ENCODE data around the gene DGKQ. TPM values are rescaled to one million over a fixed set of nuclear protein-coding genes. Genes with fewer than 3 reads are reported as not detected.
"Not testable (repeated sequence)": the region's sequence is repeated elsewhere in the genome, so short reads cannot be mapped to it uniquely, and the experiment has no call there.

Gene DGKQ
- polyA plus RNA-seq, 2 of the 4 experiments (the other 2 are of a cell fraction) = 2.7 to 7.8 TPM

DNA sequence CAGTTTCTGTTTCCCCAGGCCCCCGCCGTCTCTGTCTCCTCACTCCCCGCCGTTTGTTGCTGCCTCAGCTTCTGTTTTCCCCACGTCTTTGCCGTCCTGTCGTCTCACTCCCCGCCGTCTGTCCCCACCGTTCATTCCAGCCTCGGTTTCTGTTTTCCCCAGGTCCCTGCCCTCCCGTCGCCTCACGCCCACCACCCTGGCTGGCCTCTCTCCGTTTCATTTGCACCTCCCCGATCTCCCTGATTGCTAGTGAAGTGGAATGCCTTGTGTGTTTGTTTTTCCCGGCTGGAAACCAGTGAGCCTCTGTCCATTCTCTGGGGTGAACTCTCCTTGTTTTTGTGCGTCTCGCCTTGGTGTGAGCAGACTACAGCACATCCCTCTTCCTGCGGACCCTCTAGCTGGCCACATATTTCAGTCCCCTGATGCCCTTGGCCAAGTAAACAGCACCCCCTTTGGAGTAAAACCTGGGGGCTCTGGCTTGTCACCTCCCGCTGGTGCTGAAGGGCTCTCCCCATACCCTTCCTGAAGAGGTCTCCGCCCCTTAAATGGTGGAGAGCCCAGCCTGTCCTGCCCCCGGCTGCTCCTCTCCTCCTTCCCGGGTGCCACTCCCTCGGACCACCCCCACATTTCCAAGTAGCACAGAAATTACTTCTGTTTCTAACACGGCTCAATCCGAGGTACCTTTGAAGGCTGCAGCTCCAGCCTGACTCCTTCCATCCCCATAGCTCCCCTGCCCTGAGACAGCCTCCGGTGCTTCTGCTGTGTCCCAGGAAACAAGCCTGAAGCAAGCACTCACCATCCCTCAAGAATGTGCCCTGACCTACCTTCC is 27.9 kb downstream of the DGKQ start:
- Histone ChIP-seq H3K9me3 (no peaks in the 10 kb centered on the region), H3K27ac (no peak overlapping the region), H3K4me1 (no peaks in the 10 kb centered on the region), H3K4me2 (no peak overlapping the region), H3K4me3 (no peak overlapping the region)
- FAIRE-seq (no peak), ATAC-seq (no peak), DNase-seq (ENCODE audit: low read depth in 1 of 2, low spot score in 1 of 2) (no peak)
- ChIA-PET POLR2A (no interaction called here), CTCF (no interaction called here)
- 71% methylated on average over 27 of the region's 28 CpGs for WGBS (ENCODE audit: missing lambda C conversion rate)
- TF ChIP-seq PHF8 (IDR thresholded peaks at IDR 0.05; ENCODE audit: borderline replicate concordance, low read depth) (no peak), POLR2AphosphoS2 (conservative IDR thresholded peaks at IDR 0.05; ENCODE audit: low read length) (no peak), RARB (CRISPR knock-in tag; IDR thresholded peaks at IDR 0.05) (no peak), ZSCAN20 (CRISPR knock-in tag; IDR thresholded peaks at IDR 0.05) (no peak), NPAS2 (CRISPR knock-in tag; IDR thresholded peaks at IDR 0.05; ENCODE audit: borderline replicate concordance) (no peak), RAD21 (conservative IDR thresholded peaks at IDR 0.05 in 1 of 2, IDR thresholded peaks at IDR 0.05 in 1 of 2) (no peak), ZFP36 (IDR thresholded peaks at IDR 0.05; ENCODE audit: borderline replicate concordance, partially characterized antibody) (no peak), KDM1A (IDR thresholded peaks at IDR 0.05; ENCODE audit: low read depth) (no peak), TP53 (CRISPR knock-in tag; IDR thresholded peaks at IDR 0.05) (no peak), JUN (IDR thresholded peaks at IDR 0.05) (no peak), JUNB (IDR thresholded peaks at IDR 0.05) (no peak), RCOR1 (IDR thresholded peaks at IDR 0.05; ENCODE audit: low read depth, low read length) (no peak), EHF (CRISPR knock-in tag; IDR thresholded peaks at IDR 0.05) (no peak), FOSB (CRISPR knock-in tag; IDR thresholded peaks at IDR 0.05) (no peak), MAZ (IDR thresholded peaks at IDR 0.05; ENCODE audit: borderline replicate concordance, low read depth, low read length) (no peak)
- TF ChIP-seq, protein P1, sequence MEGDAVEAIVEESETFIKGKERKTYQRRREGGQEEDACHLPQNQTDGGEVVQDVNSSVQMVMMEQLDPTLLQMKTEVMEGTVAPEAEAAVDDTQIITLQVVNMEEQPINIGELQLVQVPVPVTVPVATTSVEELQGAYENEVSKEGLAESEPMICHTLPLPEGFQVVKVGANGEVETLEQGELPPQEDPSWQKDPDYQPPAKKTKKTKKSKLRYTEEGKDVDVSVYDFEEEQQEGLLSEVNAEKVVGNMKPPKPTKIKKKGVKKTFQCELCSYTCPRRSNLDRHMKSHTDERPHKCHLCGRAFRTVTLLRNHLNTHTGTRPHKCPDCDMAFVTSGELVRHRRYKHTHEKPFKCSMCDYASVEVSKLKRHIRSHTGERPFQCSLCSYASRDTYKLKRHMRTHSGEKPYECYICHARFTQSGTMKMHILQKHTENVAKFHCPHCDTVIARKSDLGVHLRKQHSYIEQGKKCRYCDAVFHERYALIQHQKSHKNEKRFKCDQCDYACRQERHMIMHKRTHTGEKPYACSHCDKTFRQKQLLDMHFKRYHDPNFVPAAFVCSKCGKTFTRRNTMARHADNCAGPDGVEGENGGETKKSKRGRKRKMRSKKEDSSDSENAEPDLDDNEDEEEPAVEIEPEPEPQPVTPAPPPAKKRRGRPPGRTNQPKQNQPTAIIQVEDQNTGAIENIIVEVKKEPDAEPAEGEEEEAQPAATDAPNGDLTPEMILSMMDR (IDR thresholded peaks at IDR 0.05) = no peak
- TF ChIP-seq, protein P2, sequence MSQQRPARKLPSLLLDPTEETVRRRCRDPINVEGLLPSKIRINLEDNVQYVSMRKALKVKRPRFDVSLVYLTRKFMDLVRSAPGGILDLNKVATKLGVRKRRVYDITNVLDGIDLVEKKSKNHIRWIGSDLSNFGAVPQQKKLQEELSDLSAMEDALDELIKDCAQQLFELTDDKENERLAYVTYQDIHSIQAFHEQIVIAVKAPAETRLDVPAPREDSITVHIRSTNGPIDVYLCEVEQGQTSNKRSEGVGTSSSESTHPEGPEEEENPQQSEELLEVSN (IDR thresholded peaks at IDR 0.05; ENCODE audit: borderline replicate concordance, low read depth) = no peak
- TF ChIP-seq, protein P3, sequence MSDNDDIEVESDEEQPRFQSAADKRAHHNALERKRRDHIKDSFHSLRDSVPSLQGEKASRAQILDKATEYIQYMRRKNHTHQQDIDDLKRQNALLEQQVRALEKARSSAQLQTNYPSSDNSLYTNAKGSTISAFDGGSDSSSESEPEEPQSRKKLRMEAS (IDR thresholded peaks at IDR 0.05) = no peak

DNA sequence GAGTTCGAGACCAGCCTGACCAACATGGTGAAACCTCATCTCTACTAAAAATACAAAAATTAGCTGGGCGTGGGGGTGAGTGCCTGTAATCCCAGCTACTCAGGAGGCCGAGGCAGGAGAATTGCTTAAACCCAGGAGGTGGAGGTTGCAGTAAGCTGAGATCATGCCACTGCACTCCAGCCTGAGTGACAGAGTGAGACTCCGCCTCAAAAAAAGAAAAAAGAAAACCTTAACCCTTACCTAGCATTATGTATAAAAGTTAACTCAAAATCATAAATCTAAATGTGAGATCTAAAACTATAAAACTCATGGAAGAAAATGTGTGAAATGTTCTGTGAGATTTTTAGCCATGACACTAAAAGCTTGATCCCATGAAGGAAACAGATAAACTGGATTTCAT is 33.9 kb downstream of the DGKQ start:
- ATAC-seq; FAIRE-seq; POLR2A ChIA-PET; H3K4me2 ChIP-seq; H3K4me1 ChIP-seq; H3K9me3 ChIP-seq; H3K27ac ChIP-seq; DNase-seq (ENCODE audit: low read depth in 1 of 2, low spot score in 1 of 2); H3K4me3 ChIP-seq: not testable (repeated sequence)
- CTCF ChIA-PET = interaction anchor here (0.7 to 1.4 kb wide), 2 partner anchors 9 kb away, joined by 3 to 4 read pairs; no protein-coding TSS in a partner anchor
- 65% methylated on average over 4 of the region's 4 CpGs for WGBS (ENCODE audit: missing lambda C conversion rate)

DNA sequence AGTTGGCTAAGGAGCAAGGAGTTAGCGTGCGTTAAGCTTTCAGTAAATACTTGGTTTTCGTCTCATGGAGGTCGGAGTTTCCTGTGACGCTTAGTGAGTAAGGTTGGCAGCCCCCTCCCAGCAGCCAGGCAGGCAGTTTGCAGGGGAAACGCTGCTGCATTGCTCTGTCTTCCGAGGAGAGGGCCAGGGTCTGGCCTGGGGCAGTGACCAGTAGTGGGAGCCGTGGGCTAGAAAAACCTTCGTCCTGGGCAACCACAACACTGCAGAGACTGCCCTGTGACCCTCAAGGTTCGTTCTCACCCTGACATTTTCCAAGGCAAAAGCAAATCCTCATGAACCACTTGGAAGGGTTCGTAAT is 40.7 kb downstream of the DGKQ start:
- ATAC-seq (peak in 1 of 2 experiments; percentile 58; a peak in 3 of 6 replicates), FAIRE-seq (no peak), DNase-seq (ENCODE audit: low read depth in 1 of 2, low spot score in 1 of 2) (no peak)
- Histone ChIP-seq H3K4me2 (peak overlapping the region; percentile 94), H3K4me1 (peaks cover 21% of the 10 kb centered on the region), H3K27ac (peak overlapping the region; percentile 97 to 99), H3K4me3 (peak overlapping the region; percentile 99), H3K9me3 (no peaks in the 10 kb centered on the region)
- POLR2A ChIA-PET = interaction anchor here (0.6 to 1.2 kb wide), 3 partner anchors 29 to 151 kb away, joined by 3 to 6 read pairs (median 3); partner anchors contain the start of gene IDUA
- CTCF ChIA-PET = interaction anchor here (1.0 to 1.2 kb wide), 3 partner anchors 11 to 55 kb away, joined by 3 to 5 read pairs (median 3); partner anchors contain the start of gene IDUA
- WGBS (ENCODE audit: missing lambda C conversion rate) = 7% methylated on average over 11 of the region's 11 CpGs
- TF ChIP-seq, protein P3 (IDR thresholded peaks at IDR 0.05) = no peak
- TF ChIP-seq FOXS1 (CRISPR knock-in tag; IDR thresholded peaks at IDR 0.05) (no peak), FOSB (CRISPR knock-in tag; IDR thresholded peaks at IDR 0.05) (no peak), CEBPB (IDR thresholded peaks at IDR 0.05) (no peak), CBX2 (IDR thresholded peaks at IDR 0.05; ENCODE audit: borderline replicate concordance, low read depth) (no peak), JUN (IDR thresholded peaks at IDR 0.05) (no peak), HEYL (CRISPR knock-in tag; IDR thresholded peaks at IDR 0.05) (no peak), POLR2AphosphoS2 (conservative IDR thresholded peaks at IDR 0.05; ENCODE audit: low read length) (no peak), SREBF2 (IDR thresholded peaks at IDR 0.05) (no peak), BHLHE40 (IDR thresholded peaks at IDR 0.05; ENCODE audit: low read depth, low read length) (no peak), MAZ (IDR thresholded peaks at IDR 0.05; ENCODE audit: borderline replicate concordance, low read depth, low read length) (no peak), MAFK (IDR thresholded peaks at IDR 0.05; ENCODE audit: partially characterized antibody) (no peak)
- TF ChIP-seq, protein P4, sequence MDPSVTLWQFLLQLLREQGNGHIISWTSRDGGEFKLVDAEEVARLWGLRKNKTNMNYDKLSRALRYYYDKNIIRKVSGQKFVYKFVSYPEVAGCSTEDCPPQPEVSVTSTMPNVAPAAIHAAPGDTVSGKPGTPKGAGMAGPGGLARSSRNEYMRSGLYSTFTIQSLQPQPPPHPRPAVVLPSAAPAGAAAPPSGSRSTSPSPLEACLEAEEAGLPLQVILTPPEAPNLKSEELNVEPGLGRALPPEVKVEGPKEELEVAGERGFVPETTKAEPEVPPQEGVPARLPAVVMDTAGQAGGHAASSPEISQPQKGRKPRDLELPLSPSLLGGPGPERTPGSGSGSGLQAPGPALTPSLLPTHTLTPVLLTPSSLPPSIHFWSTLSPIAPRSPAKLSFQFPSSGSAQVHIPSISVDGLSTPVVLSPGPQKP (IDR thresholded peaks at IDR 0.05; ENCODE audit: low read depth, low read length) = no peak
- TF ChIP-seq, protein P5, sequence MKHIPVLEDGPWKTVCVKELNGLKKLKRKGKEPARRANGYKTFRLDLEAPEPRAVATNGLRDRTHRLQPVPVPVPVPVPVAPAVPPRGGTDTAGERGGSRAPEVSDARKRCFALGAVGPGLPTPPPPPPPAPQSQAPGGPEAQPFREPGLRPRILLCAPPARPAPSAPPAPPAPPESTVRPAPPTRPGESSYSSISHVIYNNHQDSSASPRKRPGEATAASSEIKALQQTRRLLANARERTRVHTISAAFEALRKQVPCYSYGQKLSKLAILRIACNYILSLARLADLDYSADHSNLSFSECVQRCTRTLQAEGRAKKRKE (CRISPR knock-in tag; IDR thresholded peaks at IDR 0.05; ENCODE audit: low read depth) = no peak

Measured in A549 (cell line).